HG02678 (cell line): ENCODE measurements around the gene RAB40C.

Experiments used
- ATAC-seq: cut with Tn5 transposase; IDR thresholded peaks from one replicate; pipeline ENCODE4 v1.9.1; 2021; ENCODE audit warnings: mild to moderate bottlenecking, moderate library complexity; ENCODE audit not compliant: unreplicated experiment

Gene RAB40C

DNA sequence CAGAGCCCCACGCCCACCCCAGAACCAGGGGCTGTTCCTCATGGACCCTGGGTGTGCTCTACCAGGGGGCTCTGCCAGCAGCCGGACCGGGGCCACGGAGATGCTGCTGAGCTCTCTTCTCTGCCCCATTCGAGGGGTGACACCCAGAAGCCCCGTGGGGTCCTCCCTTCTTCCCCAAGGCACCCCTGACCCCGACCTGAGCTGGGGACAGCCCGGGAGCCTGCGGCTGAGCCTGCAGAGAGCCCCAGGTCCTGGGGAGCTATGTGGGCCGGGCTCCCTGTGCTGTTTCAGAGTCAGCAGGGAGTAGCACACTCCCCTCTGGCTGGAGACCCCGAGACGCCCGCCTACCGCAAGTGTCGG lies 30.9 kb upstream of the RAB40C start:
- no peak for ATAC-seq

GRCh38 chr16:559411-560203 lies 30.3 kb upstream of the RAB40C start:
- ATAC-seq, result no peak

DNA sequence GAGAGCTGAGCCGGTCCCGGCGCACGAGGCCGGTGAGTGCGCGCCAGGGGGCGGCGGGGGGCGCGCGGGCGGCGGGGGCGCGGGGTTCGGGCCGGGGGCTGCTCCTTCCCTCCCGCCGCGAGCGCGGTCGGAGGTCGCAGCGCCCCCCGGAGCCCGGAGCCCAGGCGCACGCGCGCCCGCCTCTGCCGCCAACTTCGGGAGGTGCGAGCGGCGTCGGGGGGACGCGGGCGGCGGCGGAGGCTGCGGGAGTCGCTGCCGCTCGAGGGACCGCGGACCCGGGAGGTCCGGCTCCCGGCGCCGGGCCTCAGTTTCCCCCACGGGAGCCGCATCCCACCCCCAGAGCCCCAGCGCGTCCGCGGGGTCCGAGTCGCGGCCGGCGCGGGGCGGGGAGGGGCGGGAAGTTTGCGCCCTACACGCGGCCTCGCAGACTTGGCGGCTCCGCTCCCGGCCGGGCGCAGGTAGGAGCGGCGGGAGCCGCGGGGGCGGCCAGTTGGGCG lies 29.6 kb upstream of the RAB40C start, which contains the start of gene PRR35:
Gene PRR35, plus strand, starts transcription at position 191 of the 497 bp plus-strand sequence. CDS start 2,901 bp downstream, outside the sequence.
- no peak for ATAC-seq

DNA sequence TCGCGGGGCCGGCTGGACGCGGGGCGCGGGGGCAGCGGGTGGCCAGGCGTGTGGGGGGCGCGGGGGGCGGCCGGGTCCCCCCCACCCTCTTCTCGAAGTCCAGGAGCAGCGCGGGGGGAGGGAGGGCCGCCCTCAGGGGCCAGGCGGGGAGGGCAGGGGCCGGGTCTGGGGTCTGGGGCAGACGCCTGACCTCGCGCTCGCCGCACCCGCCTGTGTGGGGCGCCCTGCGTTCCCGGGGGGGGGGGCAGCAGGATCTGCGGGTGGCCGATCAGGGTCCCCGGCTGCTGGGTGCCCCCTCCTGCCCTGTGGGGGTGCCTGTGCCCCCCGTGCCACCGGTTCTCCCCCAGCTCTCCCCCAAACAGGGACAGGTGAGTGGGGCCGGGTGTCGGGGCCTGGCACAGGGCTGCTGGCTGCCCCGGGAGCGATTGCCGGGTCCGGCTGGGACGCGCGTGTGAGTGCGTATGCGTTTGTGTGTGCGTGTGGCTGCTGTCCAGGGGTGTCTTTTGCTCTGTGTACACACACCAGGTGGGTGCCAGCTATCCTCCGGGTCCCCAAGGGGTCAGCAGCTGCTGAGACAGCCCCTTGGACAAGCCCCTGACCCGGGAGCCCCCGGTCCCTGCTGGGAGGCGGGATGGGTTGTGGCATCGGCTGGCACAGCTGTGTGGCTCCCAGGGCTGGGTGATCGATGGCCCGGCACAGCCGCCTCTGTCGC lies 29.0 kb upstream of the RAB40C start:
- ATAC-seq, result no peak

DNA sequence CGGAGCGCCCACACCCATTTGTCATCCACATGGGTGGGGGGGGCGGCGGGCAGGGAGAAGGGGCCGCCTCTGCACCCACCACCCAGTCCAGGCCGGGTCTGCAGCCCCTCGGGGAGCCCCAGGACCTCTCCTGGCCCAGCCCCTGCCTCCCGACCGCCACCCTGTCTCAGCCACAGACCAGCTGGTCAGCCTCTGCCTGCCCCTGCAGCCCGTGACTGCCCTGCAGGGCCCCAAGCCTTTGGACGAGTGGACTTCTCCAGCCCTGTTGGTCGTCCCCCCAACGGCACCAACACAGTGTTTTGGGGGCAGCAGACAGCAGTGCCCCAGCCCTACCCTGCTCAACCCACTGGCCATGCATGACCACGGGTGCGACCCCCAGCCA lies 28.5 kb upstream of the RAB40C start:
- no peak for ATAC-seq

- ATAC-seq, result no peak
Observed at GRCh38 chr16:561957-562938, 27.6 kb upstream of the RAB40C start.

- ATAC-seq, result no peak
Observed at GRCh38 chr16:563072-563644, 26.7 kb upstream of the RAB40C start.

GRCh38 chr16:564690-565418 lies 25.0 kb upstream of the RAB40C start:
- no peak for ATAC-seq

DNA sequence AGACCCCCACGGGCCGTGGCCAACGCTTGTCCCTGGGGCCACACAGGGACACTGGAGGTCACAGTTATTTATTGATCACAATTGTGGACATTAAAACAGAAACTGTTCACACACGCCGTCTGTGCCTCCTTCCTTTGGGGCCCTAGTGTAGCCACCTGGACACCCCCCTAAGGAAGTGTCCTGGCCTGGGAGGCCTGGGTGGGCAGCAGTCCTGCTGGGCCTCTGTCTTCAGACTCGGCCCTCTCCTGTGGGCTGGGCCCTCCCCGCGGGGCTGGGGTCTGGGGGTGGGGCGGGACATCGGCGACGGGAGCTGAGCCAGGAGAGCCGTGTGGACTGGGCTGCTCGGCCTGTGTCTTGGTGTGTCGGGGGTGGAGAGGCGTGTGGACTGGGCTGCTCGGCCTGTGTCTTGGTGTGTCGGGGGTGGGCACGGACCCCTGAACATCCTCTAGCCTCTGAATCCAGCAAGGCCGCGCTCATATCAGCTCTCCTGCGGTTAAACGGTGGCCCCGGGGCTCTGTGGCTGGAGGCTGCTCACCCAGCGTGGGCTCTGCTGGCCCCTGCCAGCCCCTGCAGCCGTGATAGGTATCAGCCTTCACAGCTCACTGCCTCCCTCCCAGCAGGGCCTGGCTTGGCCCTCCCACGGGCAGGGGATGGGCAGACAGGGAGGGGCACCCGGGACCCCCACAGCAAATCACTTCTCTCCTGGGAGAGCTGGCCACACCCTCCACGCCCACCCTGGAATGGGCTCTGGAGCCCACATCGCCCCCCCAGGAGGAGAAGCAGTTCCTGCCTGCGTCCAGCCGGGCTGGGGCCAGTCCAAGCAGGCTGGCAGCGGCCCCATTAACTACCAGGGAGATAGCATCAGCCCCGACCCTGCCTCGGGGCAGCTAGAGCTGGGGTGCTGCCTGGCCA lies 24.2 kb upstream of the RAB40C start:
- no peak for ATAC-seq

DNA sequence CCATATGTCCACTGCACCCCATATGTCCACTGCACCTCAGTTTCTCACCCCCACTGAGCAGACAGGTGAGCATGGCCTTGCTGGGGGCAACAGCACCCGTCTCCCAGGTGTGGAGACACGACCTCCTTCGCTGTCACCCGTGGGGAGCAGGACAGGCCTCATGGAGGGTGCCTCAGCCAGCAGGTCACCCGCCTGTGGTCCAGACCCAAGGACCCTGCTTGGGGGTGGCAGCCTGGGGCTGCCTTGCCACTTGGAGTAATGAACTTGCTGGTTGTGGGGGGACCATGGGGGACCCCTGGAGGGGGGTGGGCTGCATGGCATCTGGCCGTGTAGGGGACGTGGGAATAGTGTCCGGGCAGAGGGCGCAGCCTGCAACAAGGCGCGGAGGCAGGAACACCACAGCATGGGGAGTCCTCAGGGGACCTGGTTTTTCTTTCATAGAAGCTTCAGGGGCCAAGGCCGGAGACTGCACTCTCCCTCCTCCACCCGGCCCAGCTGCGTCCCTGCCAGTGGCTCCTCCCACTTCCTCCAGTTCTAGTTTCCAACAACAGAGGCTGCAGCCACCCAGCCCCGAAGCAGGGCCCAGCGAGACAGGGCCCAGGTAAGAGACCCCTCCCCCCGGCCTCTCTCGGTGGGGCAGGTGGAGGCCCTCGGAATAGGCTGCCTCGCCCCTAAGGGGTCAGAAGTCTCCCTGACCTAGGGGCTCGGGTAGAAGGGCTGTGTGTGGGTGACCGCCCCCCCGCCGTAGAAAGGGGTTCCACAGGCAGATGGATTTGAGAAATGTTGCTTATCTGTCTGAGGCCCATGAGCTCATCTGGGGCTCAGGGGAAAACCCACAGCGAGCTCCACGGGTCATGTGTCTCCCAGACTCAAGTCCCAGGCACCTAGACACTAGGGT lies 23.1 kb upstream of the RAB40C start, which contains the start of gene NHLRC4:
Gene NHLRC4, plus strand, starts transcription at position 531 of the 898 bp plus-strand sequence. CDS start 1,043 bp downstream, outside the sequence.
- ATAC-seq, result peak; percentile 45

DNA sequence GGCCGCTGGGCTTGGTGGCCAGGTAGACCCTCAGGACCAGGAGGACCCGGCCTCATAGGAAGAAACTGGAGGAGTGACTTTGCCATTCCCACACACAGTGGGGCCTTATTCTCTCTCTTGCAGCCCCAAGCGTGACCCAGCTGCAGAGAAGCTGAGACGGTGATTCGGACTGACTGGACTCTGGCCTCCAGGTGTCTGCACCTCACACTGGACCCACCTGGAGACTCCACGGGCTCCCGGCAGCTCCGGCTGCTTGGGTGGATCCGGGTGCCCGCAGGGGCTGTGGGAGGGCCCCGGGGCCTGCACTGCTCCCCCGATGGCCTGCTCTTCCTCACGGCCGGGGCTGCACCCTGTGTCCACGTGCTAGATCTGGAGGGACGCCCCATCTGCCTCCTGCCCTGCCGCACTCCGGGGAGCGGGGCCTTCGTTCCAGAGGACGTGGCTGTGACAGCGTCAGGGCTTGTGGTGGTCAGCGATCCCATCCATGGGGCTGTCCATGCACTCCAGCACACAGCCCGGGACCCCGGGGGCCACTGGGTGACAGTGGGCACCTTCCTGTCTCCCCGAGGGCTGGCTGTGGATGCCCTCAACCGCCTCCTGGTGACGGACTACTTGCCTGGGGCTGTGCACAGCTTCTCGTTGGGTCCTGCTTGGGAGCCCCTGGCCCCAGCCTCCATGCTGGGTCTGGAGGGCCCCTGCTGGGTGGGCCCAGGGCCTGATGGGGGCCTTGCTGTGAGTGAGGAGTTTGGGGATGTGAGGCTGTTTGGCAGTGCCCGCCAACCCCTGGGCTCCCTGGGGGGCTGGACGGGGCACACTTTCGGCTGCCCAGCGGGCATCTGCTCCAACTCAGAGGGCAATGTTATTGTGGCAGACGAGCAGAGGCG lies 22.3 kb upstream of the RAB40C start:
- ATAC-seq, result no peak

- no peak for ATAC-seq
Observed at GRCh38 chr16:568401-569258, 21.2 kb upstream of the RAB40C start.

DNA sequence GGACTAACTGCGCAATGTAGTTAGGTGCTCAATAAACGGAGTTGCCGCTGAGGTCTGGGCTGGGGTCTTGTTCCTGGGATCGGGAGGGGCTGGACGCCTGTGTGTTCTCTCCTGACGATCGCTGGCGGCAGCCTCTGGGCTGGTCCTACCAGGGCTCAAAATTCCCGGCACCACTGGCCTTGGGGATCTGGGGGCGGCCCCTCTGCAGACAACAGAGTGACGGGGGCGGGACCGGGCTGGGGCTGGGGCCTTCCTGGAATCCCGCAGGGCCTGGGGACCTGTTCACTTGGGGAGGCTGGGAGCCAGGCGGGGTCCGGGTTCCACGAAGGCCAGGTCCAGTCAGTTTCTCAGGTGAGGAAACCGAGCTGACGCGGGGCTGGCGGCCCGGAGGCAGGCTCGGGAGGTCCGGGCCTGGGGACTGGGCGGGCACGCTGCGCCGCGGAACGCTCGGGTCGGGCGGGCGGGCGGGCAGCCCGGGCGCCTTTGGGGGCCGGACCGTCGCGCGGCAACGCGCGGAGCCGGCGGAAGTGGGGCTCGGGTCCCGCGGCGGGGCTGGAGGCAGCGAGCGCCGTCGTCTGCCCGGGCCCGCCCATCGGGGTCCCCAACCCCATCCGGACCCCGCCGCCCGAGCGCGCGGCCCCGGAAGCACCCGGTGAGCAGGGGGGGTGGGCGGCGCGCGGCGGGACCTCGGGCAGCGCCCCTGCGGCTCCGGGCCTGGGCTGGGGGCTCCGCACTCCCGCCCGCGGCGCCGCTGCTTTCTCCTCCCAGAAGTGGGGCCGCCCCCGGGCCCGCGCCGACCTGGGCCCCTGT lies 20.2 kb upstream of the RAB40C start, which contains the start of gene PIGQ:
Gene PIGQ, plus strand, starts transcription at position 524 of the 810 bp plus-strand sequence. CDS start 4,107 bp downstream, outside the sequence.
- ATAC-seq, result peak; percentile 61

- ATAC-seq, result no peak
Observed at GRCh38 chr16:572865-573650, 16.8 kb upstream of the RAB40C start.
